Activated CD8-positive, alpha-beta memory T cell treated with anti-CD3 and anti-CD28 coated beads, Interleukin-2, amount 50 U/mL, for 24 hours (primary cell): ENCODE measurements around the gene FAM227B.
A peak's percentile ranks its signal among the peaks of the same experiment; 100 is the strongest.
"Not testable (repeated sequence)": the region's sequence is repeated elsewhere in the genome, so short reads cannot be mapped to it uniquely, and the experiment has no call there.

Source experiments
- DNase-seq: peaks from one replicate; pipeline ENCODE4 v3.0.0-alpha.2; 2020; ENCODE audit errors: extremely low read depth

FAM227B gene

DNA sequence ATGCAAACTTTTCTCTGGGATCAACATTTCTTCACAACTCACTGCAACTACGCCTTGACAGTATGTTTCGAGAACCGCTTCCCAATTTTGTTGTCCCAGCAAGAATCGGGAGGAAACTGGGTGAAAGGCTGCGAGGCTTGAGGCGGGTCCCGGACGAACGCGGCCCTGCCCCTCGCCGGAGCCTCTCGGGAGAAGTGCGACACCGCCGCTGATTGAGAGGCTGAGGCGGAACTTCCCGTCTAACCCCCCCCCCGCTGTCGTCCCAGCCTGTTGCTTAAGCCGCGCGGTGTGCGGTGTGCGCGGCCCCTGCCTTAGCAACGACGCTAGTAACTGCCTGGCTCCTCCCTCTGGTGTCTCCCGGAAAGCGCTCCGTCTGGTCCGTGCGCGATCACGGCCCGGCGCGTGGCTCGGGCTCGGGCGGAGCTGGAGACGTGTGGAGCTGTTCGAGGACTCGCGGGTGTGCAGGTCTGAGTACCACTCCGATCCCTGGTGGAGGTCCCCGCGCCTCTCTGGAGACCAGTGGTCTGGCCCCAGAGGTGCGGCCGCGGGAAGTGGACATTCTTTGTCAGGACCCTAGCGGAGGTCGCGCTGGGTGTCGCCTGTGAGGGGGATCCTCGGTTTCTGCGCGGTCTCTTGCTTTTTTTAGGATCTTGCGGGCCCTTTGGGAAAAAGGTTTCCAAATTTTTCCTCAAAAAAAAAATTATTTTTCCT, at the start of gene FAM227B, which contains the start of gene DTWD1:
Gene FAM227B, minus strand, starts transcription at position 161 of the 711 bp plus-strand sequence. CDS start 5,647 bp downstream, outside the sequence.
Gene DTWD1, plus strand, starts transcription at position 391 of the 711 bp plus-strand sequence. CDS start 4,120 bp downstream, outside the sequence.
- DNase-seq = peak; percentile 85

GRCh38 chr15:49669288-49669687, 48.7 kb upstream of the FAM227B start:
- no peak for DNase-seq

DNA sequence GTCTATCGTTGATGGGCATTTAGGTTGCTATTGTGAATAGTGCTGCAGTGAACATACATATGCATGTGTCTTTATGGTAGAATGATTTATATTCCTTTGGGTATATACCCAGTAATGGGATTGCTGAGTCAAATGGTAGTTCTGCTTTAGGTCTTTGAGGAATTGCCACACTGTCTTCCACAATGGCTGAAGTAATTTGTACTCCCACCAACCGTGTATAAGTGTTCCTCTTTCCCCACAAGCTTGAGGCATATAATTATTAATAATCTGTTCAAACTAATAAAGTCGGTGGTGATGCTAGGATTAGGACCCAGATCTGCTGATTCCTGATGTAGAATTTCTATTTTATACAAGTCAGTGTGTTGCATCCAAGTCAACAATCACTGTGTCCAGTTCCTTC, 45.9 kb upstream of the FAM227B start:
- DNase-seq = not testable (repeated sequence)

- DNase-seq = no peak
Measured at GRCh38 chr15:49664716-49665115, 44.1 kb upstream of the FAM227B start.

- DNase-seq = no peak
Measured at GRCh38 chr15:49656734-49657133, 36.1 kb upstream of the FAM227B start.

- DNase-seq = no peak
Measured at GRCh38 chr15:49652922-49653321, 32.3 kb upstream of the FAM227B start.

DNA sequence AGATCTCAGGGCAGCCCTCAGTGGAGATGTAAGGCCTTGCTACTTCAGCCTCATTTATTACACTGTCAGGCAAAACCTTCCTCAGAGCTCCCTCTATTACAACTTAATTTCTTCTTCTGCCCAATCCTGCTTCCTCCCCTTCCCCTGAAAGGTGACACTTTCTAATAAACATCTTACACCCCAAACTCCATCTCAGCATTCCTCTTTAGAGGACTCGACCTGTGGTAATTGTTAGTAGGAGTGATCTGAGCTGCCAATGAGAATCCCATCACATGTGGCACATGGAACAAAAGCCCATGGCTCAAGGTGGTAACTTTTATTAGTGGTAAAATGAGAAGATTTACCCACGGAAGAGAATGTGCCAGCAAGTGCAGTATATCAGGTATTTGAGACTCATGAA, 30.1 kb upstream of the FAM227B start:
- DNase-seq = no peak

GRCh38 chr15:49649987-49650386, 29.4 kb upstream of the FAM227B start:
- DNase-seq = no peak

- DNase-seq = no peak
Measured at GRCh38 chr15:49646891-49647290, 26.3 kb upstream of the FAM227B start.

DNA sequence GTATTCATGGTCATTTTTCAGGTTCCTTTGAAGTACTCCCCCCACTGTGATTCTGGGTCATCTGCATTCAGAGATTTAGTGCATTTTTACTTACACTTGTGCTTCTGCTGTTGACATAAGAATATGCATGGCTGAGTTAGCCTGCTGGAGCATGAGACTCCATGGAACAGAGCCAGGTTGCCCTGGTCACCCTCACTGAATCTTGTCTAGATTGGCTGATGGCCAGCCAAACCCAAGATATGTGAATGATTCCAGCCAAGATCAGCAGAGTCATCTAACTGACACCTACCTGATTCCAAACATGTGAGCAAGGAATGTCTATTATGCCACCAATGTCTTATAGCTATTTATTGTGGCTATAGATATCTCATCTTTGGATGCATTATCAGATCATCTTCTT, 25.3 kb upstream of the FAM227B start:
- DNase-seq = no peak

DNA sequence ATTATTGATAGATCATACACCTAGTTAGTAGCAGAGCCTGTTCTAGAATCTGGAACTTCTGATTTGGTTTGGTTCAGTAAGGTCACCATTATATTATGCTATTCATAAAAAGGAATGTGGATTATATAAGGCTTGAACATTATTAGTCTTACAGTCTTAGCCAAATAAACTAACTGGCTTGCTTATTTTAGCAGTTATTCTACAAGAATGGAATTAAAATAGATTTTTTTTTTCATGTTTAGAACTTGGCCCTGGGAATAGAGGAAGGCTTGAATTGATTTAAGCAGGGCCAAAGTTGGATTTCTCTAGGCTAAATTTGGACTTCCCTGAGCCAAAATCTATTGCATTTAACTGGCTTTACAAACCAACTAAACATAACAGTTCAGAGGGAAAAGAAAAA, 24.7 kb upstream of the FAM227B start:
- DNase-seq = no peak

DNA sequence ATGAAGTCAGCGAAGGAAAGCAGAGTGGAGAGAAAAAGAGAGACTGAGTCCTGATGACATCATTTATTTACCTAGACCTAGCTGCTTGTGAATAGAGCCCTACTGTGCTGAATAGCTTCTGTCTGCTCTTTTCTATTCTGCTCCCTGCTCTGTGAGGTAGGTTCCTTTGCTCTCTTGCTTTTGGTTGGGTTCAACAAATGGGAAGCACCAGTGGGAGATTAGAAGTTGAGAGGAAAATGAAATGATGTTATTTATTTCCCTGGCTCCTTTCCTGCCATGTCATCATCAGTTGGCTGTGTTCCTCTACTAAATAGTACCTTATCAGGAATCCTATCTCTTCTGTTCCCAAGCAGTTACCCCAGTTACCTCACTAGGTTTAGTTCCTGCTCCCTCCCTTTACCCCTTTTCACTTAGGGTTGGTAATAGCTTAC, 23.8 kb upstream of the FAM227B start:
- no peak for DNase-seq

DNA sequence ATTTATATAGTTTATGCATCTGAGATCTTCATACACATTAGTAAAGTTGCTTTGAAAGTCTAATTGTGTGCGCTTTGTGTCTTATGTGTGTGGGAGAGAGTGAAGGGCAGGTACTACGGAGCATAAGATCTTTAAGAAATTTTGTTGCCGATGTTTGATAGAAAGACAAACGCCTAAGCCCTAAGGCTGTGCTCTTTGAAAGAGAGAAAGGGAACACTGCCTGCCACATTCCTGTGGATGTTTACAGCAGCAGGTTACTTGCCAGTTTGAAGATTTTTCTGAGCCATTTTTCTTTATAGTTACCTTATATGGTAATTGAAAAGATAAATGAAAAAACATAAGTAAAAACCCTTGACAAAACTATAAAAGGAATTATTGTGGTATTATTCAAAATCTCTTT, 17.2 kb upstream of the FAM227B start:
- no peak for DNase-seq

GRCh38 chr15:49628379-49628778, 7.8 kb upstream of the FAM227B start:
- DNase-seq = no peak

DNA sequence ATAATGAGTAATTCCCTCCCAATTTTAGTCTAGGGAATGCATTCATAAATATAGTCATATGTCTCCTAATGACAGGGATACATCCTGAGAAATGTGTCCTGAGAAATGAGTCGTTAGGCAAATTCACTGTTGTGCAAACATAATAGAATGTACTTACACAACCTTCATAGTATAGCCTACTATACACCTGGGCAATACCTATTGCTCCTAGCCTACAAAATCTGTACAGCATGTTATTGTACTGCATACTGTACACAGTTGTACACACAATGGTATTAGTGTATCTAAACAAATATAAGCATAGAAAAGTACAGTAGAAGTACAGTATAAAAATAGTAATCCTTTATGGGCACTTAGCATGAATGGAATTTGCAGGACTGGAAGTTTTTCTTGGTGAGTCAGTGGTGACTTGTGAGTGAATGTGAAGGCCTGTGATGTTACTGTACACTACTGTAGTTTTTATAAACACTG, 6.8 kb upstream of the FAM227B start:
- no peak for DNase-seq

DNA sequence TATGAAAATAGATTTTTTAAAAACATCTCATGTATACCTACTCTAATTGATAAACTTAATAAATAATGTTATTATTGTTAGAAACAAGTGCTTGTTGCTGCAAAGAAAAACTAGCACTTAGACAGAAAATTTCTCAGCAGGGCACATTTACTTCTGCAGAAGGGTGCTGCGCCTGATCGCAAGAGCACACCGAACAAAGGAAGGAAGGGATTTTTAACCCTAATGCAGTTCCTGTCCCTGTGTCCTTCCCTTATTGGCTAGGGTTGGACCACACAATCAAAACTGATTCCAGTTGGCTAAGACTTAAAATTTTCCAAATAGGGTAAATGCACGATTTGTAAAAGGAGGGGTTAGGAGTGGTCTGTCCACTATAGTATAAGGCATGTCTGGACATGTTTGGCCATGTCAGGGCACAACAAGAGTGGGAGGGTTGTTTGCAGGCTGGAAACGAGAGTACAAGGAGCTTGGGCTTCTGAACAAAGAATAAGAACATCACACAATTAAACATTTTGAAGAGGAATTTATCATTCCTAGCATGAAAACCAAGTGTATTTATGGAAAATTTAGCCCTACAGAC, 4.9 kb upstream of the FAM227B start:
- no peak for DNase-seq

DNA sequence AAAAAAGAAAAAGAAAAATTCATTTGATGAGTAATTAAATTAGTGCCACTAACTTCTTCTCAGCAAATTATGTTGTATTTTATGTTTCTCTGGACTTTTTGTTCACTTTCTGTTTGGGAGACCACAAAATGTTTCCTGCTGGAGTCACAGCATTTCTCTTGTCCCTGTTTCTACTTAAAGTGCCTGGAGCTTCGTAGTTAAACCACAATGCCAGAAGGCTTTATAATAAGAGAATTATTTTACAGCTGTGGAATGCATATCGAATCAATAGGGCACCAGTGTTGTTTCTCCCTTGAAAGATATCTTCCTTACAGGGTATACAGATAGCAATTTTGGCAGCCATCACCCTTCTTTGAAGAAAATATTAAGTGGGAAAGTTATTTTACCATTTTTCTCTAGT, 3.4 kb upstream of the FAM227B start:
- no peak for DNase-seq

DNA sequence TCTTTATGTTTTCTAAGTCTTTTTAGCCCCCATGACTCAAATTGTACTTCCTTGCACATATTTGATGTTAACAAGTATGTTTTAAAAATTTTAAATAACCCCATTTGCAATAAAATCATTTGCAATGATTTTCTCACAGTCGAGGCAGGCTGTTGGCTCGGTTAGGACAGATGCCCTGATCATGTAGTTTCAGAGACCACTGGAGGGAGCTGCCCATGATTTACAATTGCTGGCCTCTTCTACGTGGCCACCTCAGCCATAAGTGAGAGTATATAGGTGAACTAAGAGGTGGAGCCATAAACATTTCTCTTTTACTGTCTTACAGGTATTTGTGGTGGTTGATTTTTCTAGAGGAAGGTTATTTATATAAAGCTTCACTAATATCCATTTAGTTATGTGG, 1.9 kb upstream of the FAM227B start:
- no peak for DNase-seq

DNA sequence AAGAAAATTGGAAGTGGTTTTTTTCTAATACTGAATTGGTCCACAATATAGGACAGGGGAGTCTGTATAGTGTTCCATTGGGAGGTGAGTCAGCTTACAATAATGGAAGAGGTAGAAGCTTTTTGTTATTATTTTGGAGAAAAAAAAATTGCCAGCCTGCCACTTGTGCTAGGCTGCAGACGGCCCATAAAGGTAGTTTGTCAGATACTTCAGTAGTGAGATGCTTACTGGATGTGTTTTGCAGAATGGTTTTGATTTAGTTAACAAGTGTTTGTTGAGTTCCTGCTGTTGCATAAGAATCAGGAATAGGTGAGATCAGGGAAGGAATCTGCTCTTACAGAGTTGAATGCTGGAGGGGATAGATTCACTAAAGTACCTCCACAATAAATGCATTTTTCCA, 1.3 kb upstream of the FAM227B start:
- DNase-seq = no peak

DNA sequence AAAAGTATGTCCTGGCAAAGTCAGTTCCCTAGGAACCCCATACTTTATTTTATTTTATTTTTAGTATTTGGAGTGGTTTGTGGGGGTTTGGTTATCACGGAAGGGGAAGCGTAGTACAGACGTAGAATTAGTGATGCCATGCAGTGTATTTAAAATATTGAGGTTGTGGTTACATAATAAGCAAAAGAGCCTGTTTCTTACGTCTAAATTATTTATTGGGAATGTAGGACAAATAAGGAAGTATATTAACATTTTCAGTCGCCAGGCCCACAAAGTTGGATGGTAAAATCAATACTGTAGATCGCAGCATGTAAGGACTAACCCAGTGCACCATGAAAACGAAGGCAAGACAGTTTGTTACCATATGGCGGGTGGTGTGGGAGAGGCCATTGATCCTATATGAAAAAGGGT, 788 bp upstream of the FAM227B start:
- no peak for DNase-seq

GRCh38 chr15:49620199-49620598, 419 bp downstream of the FAM227B start:
- no peak for DNase-seq

GRCh38 chr15:49619226-49619625, 1.4 kb downstream of the FAM227B start:
- no peak for DNase-seq

GRCh38 chr15:49612240-49612639, 8.4 kb downstream of the FAM227B start:
- not testable (repeated sequence) for DNase-seq
